Activated T-cell treated with anti-CD3 and anti-CD28 coated beads, Interleukin-2, amount 50 U/mL, for 24 hours (primary cell): ENCODE results near the gene ADRB1.
A peak's percentile ranks its signal among the peaks of the same experiment; 100 is the strongest.

Experiments used
- DNase-seq: peaks from one replicate; pipeline ENCODE4 v3.0.0-alpha.2; 2020
- H3K27ac Mint-ChIP-seq: 2 replicates; pipeline ENCODE4 v1.8.0; 2020; ENCODE audit warnings: mild to moderate bottlenecking, mixed read lengths
- H3K27me3 Mint-ChIP-seq: 2 replicates; pipeline ENCODE4 v1.8.0; 2020; ENCODE audit warnings: mixed read lengths
- H3K36me3 Mint-ChIP-seq: 2 replicates; pipeline ENCODE4 v1.8.0; 2020; ENCODE audit warnings: low read depth, mixed read lengths
- H3K4me1 Mint-ChIP-seq: 2 replicates; pipeline ENCODE4 v1.8.0; 2020; ENCODE audit warnings: low read depth, mixed read lengths
- H3K4me3 Mint-ChIP-seq: 2 replicates; pipeline ENCODE4 v1.8.0; 2020; ENCODE audit warnings: mild to moderate bottlenecking, moderate library complexity, mixed read lengths
- H3K9me3 Mint-ChIP-seq: 2 replicates; pipeline ENCODE4 v1.8.0; 2020; ENCODE audit warnings: mixed read lengths

Gene ADRB1

DNA sequence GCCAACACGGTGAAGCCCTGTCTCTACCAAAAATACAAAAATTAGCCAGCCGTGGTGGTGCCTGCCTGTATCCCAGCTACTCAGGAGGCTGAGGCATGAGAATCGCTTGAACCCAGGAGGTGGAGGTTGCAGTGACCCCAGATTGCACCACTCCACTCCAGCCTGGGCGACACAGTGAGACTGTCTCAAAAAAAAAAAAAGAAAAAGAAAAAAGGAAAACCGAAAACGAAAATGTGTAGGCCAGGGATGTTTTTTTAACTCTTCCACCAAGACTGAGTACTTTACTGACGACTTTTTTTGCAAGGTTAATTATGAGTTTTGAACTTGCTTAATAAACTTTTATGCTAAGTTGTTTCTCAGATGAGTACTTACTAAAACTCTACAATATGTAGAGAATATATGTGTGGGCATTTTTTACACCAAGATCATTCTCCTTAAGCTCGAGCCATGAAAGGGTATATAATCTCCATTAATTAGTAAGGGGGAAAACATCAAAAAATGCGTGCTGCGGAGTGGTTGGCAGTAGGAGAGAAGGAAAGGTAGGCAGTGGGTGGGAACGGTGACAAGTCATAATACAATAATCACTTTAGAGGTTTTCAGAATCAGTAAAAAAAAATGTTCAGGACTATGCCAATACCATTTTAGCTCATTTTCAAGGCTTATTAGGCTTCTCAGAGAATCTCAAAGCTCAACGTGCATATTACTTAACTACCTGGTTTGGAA lies 8.6 kb upstream of the ADRB1 start:
- H3K27me3 Mint-ChIP-seq: peaks cover 33% of the 10 kb centered on the region

GRCh38 chr10:114035791-114036190 lies 7.9 kb upstream of the ADRB1 start:
- Mint-ChIP-seq H3K4me1 (no peaks in the 10 kb centered on the region), H3K9me3 (no peaks in the 10 kb centered on the region), H3K4me3 (no peak overlapping the region), H3K27me3 (peaks cover 38% of the 10 kb centered on the region), H3K36me3 (no peaks in the 10 kb centered on the region), H3K27ac (no peak overlapping the region)
- DNase-seq: no peak

More for the DNA sequence above, 8.6 kb upstream of the ADRB1 start:
- no peak overlapping the region for H3K4me3 Mint-ChIP-seq
- H3K4me1 Mint-ChIP-seq: no peaks in the 10 kb centered on the region
- H3K36me3 Mint-ChIP-seq: no peaks in the 10 kb centered on the region
- H3K9me3 Mint-ChIP-seq: no peaks in the 10 kb centered on the region
- H3K27ac Mint-ChIP-seq: no peak overlapping the region
- no peak for DNase-seq

GRCh38 chr10:114038819-114039218 lies 4.8 kb upstream of the ADRB1 start:
- no peaks in the 10 kb centered on the region for H3K9me3 Mint-ChIP-seq
- no peak overlapping the region for H3K27ac Mint-ChIP-seq
- no peaks in the 10 kb centered on the region for H3K36me3 Mint-ChIP-seq
- no peak overlapping the region for H3K4me3 Mint-ChIP-seq
- H3K27me3 Mint-ChIP-seq: peaks cover 51% of the 10 kb centered on the region
- DNase-seq: no peak
- H3K4me1 Mint-ChIP-seq: peaks cover 7% of the 10 kb centered on the region

DNA sequence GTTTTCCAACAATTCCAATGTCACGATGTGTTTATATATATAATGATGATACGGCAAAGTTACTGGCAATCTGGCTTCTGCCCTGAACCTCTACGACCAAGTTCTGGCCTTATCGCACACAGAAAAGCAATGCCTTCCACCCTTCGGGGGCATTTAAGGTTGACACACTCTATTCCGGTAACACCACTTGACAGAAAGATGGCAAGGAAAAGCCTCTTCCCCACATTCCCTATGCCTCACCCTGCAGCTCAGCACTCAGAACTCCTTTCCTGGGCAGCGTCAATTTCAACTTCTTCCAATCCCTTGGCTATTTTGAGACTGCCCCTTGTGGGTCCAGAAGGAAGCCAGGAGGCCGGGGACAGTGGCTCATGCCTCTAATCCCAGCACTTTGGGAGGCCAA lies 2.5 kb upstream of the ADRB1 start:
- no peaks in the 10 kb centered on the region for H3K36me3 Mint-ChIP-seq
- H3K27ac Mint-ChIP-seq: no peak overlapping the region
- peaks cover 19% of the 10 kb centered on the region for H3K4me1 Mint-ChIP-seq
- no peak overlapping the region for H3K4me3 Mint-ChIP-seq
- DNase-seq: no peak
- H3K9me3 Mint-ChIP-seq: no peaks in the 10 kb centered on the region
- peaks cover 60% of the 10 kb centered on the region for H3K27me3 Mint-ChIP-seq

DNA sequence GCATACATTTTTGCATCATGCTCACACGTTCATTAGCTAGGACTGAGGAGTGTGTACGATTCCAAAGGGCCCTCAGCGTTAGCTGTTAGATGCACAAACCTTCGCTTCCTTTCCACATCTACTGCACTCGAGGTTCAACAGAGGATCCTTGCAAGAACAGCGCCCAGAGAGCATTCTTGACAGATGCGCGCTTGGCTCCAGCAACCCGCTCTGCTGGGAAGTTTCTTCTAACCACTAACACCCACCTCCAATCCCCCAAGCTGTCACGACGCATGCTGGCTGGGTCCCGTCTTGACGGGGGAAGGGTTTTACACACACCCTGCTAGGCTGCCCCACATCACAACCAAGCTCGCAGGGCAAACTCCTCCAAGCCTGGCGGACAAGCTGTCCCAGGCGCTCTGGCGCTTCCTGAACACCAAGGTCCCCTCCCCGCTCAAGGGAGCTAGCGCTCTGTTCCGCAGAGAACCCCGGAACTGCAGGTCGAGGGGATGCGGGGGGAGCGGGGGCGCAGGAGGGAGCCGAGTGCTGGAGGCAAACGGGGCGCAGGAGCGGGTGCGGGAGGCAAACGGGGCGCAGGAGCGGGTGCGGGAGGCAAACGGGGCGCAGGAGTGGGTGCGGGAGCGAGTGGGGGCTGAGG lies 653 bp upstream of the ADRB1 start:
- Mint-ChIP-seq H3K27me3 (peaks cover 75% of the 10 kb centered on the region), H3K9me3 (no peaks in the 10 kb centered on the region), H3K4me1 (peaks cover 19% of the 10 kb centered on the region), H3K27ac (no peak overlapping the region), H3K4me3 (peak overlapping the region; percentile 65), H3K36me3 (no peaks in the 10 kb centered on the region)
- DNase-seq: peak; percentile 46

- peaks cover 74% of the 10 kb centered on the region for H3K27me3 Mint-ChIP-seq
- H3K4me3 Mint-ChIP-seq: peak overlapping the region; percentile 64
- H3K4me1 Mint-ChIP-seq: peaks cover 19% of the 10 kb centered on the region
- peak; percentile 35 for DNase-seq
- no peaks in the 10 kb centered on the region for H3K36me3 Mint-ChIP-seq
- no peak overlapping the region for H3K27ac Mint-ChIP-seq
- H3K9me3 Mint-ChIP-seq: no peaks in the 10 kb centered on the region
These were observed 825 bp downstream of the ADRB1 start for GRCh38 chr10:114044247-114045135.

DNA sequence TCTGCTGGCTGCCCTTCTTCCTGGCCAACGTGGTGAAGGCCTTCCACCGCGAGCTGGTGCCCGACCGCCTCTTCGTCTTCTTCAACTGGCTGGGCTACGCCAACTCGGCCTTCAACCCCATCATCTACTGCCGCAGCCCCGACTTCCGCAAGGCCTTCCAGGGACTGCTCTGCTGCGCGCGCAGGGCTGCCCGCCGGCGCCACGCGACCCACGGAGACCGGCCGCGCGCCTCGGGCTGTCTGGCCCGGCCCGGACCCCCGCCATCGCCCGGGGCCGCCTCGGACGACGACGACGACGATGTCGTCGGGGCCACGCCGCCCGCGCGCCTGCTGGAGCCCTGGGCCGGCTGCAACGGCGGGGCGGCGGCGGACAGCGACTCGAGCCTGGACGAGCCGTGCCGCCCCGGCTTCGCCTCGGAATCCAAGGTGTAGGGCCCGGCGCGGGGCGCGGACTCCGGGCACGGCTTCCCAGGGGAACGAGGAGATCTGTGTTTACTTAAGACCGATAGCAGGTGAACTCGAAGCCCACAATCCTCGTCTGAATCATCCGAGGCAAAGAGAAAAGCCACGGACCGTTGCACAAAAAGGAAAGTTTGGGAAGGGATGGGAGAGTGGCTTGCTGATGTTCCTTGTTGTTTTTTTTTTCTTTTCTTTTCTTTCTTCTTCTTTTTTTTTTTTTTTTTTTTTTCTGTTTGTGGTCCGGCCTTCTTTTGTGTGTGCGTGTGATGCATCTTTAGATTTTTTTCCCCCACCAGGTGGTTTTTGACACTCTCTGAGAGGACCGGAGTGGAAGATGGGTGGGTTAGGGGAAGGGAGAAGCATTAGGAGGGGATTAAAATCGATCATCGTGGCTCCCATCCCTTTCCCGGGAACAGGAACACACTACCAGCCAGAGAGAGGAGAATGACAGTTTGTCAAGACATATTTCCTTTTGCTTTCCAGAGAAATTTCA lies 1.7 kb downstream of the ADRB1 start:
- peak overlapping the region; percentile 51 for H3K4me3 Mint-ChIP-seq
- DNase-seq: peak; percentile 37
- no peak overlapping the region for H3K27ac Mint-ChIP-seq
- peaks cover 71% of the 10 kb centered on the region for H3K27me3 Mint-ChIP-seq
- no peaks in the 10 kb centered on the region for H3K9me3 Mint-ChIP-seq
- no peaks in the 10 kb centered on the region for H3K36me3 Mint-ChIP-seq
- peaks cover 19% of the 10 kb centered on the region for H3K4me1 Mint-ChIP-seq

DNA sequence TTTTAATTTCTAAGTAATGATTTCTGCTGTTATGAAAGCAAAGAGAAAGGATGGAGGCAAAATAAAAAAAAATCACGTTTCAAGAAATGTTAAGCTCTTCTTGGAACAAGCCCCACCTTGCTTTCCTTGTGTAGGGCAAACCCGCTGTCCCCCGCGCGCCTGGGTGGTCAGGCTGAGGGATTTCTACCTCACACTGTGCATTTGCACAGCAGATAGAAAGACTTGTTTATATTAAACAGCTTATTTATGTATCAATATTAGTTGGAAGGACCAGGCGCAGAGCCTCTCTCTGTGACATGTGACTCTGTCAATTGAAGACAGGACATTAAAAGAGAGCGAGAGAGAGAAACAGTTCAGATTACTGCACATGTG lies 2.4 kb downstream of the ADRB1 start:
- Mint-ChIP-seq H3K4me1 (peaks cover 19% of the 10 kb centered on the region), H3K27ac (no peak overlapping the region), H3K27me3 (peaks cover 71% of the 10 kb centered on the region), H3K36me3 (no peaks in the 10 kb centered on the region), H3K9me3 (no peaks in the 10 kb centered on the region), H3K4me3 (no peak overlapping the region)
- DNase-seq: no peak

DNA sequence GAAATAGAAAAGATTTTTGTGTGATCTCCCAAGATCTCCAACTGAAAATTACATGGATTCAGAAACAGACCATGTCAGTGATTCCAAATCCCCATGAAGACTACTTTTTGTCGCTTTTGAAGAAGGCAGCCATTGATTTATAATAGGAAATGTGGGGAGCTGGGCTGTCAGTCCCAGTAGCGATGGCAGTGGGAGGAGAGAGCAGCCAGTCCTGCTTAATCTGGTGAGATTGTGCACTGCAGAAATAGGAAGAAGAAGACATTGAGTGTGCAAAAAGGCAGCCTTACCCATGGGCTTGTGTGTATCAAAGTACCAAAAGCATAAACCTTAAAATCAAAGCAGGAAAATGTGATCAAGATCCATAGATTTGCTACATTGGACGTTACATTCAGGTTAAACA lies 4.8 kb downstream of the ADRB1 start:
- Mint-ChIP-seq H3K27me3 (peaks cover 68% of the 10 kb centered on the region), H3K36me3 (no peaks in the 10 kb centered on the region), H3K9me3 (no peaks in the 10 kb centered on the region), H3K4me1 (peaks cover 11% of the 10 kb centered on the region), H3K27ac (no peak overlapping the region), H3K4me3 (no peak overlapping the region)
- DNase-seq: no peak

DNA sequence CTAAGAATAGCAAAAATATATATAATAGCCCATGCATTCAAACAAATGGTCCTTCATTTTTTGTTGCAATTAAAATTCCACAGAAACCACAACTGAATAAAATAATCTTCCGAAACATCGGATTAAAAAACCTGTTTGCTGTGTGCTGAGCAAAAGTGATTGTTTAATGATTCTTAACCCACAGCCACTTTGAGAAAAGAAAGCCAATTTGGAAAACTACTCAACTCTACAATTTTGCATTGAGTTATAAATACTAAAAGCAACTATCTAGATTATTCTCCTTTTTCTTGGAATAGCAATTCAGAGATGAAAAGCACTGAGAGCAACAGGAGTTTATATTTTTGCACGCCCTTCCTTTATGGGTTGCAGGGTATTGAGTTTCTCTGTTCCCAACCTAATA lies 8.0 kb downstream of the ADRB1 start:
- Mint-ChIP-seq H3K9me3 (no peaks in the 10 kb centered on the region), H3K27ac (no peak overlapping the region), H3K4me1 (no peaks in the 10 kb centered on the region), H3K27me3 (peaks cover 53% of the 10 kb centered on the region), H3K36me3 (no peaks in the 10 kb centered on the region), H3K4me3 (no peak overlapping the region)
- DNase-seq: no peak

DNA sequence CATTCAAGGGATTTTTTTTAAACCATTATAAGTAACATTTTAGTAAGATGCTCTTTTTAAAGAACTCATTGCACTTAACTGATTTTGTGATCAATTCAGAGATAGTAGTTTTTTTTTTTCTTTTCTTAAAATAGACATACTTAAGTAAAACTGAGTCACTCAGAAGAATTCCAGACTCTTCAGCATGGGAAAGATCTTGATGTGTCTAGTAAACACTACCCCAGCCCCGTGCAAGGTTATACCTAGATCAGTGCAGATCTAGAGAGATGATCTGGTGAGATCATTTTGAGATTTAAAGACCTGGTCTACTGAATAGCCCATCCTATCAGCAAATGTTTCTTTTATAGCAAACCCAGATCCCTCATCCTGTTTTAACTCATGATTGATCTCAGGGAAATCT lies 8.6 kb downstream of the ADRB1 start:
- H3K4me3 Mint-ChIP-seq: no peak overlapping the region
- H3K36me3 Mint-ChIP-seq: no peaks in the 10 kb centered on the region
- no peaks in the 10 kb centered on the region for H3K9me3 Mint-ChIP-seq
- DNase-seq: no peak
- no peak overlapping the region for H3K27ac Mint-ChIP-seq
- no peaks in the 10 kb centered on the region for H3K4me1 Mint-ChIP-seq
- peaks cover 48% of the 10 kb centered on the region for H3K27me3 Mint-ChIP-seq

DNA sequence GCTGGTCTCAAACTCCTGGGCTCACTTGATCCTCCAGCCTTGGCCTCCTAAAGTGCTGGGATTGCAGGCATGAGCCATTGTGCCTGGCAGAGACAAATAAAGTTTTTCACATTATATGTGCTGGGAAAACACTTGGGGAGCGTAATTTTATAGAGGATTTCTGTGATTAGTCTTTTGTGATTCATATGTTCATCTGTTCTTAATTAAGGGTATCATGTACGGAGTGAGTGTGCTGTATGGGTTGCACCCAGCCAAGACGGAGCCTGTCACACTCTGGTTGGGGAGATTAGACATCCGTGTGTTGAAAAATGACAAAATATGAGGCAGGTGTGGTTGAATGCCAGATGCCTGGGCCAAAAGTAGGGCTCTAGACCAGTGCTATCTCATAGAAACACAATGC lies 10.3 kb downstream of the ADRB1 start:
- H3K27me3 Mint-ChIP-seq: peaks cover 37% of the 10 kb centered on the region

DNA sequence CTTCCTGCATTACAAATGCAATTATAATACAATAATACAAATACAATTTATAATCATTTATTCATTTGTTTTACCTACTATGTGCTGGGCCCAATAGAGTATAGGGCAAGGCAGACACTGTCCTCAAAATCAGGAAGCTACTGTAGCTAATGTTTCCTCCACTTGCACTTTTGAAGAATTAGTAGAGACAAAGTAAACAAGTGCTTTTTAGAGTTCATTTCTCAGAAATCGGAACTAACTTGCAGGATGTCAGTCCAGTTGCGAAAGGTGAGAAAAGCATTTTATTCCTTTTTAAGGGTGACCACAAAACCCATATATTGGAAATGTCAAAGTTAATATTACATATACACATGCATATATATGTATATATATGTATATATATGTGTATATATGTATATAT lies 14.2 kb downstream of the ADRB1 start:
- Mint-ChIP-seq H3K4me3 (no peak overlapping the region), H3K27ac (no peak overlapping the region), H3K27me3 (peaks cover 12% of the 10 kb centered on the region), H3K9me3 (no peaks in the 10 kb centered on the region), H3K4me1 (peaks cover 8% of the 10 kb centered on the region), H3K36me3 (no peaks in the 10 kb centered on the region)
- DNase-seq: no peak

More for the DNA sequence above, 10.3 kb downstream of the ADRB1 start:
- Mint-ChIP-seq H3K27ac (no peak overlapping the region), H3K4me3 (no peak overlapping the region), H3K4me1 (no peaks in the 10 kb centered on the region), H3K36me3 (no peaks in the 10 kb centered on the region), H3K9me3 (no peaks in the 10 kb centered on the region)
- DNase-seq: no peak

DNA sequence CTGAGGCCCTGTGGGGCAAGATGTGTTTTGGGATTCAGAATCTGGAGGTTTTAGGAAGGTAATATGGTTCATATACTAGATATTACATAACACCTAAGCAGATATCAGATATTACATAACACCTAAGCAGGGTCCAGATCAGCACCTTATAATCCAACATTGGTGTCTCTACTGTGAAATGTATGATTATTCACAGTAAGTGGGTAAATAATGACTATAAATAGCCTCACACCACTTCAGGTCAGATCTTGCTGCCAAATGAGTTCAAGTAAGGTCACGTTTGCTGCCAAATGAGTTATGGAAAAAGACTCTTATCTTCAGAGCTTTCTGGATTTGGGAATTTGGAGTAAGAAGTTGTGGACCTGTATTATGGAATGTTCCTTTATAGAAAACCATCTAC lies 14.6 kb downstream of the ADRB1 start:
- peaks cover 8% of the 10 kb centered on the region for H3K4me1 Mint-ChIP-seq
- no peak overlapping the region for H3K27ac Mint-ChIP-seq
- no peak overlapping the region for H3K4me3 Mint-ChIP-seq
- peaks cover 14% of the 10 kb centered on the region for H3K27me3 Mint-ChIP-seq
- no peak for DNase-seq
- no peaks in the 10 kb centered on the region for H3K9me3 Mint-ChIP-seq
- no peaks in the 10 kb centered on the region for H3K36me3 Mint-ChIP-seq
